Lower lobe of right lung (tissue), 2 donors: ENCODE results near the gene GRAP2. TPM values are rescaled to one million over a fixed set of nuclear protein-coding genes. Genes with fewer than 3 reads are reported as not detected.

Experiments used
- ATAC-seq, 2 donors: fragments of 200-7000 bp; cut with Tn5 transposase; one replicate each; pipeline ENCODE4 v1.9.1; 2020 to 2022; ENCODE audit warnings: mild to moderate bottlenecking in 2 of 2, moderate library complexity in 2 of 2
- DNase-seq: peaks from one replicate; pipeline ENCODE4 v3.0.0-alpha.2; 2020
- H3K27ac ChIP-seq: fragments of 200-600 bp; one replicate; pipeline ENCODE4 v1.8.0; 2022
- H3K27me3 ChIP-seq: fragments of 200-600 bp; one replicate; pipeline ENCODE4 v1.8.0; 2022; ENCODE audit warnings: low read depth
- H3K36me3 ChIP-seq: fragments of 200-600 bp; one replicate; pipeline ENCODE4 v1.8.0; 2022; ENCODE audit warnings: mild to moderate bottlenecking
- H3K4me1 ChIP-seq: fragments of 200-600 bp; one replicate; pipeline ENCODE4 v1.8.0; 2022
- H3K4me3 ChIP-seq: fragments of 200-600 bp; one replicate; pipeline ENCODE4 v1.8.0; 2022; ENCODE audit warnings: mild to moderate bottlenecking
- H3K9me3 ChIP-seq: fragments of 200-600 bp; one replicate; pipeline ENCODE4 v1.8.0; 2022
- intact Hi-C: fragments of 100-400 bp; cut with DNase I; formaldehyde crosslinking; loops from one replicate; pipeline ENCODE4 v1.11.0; 2022
- total RNA-seq: library from RNA; stranded (reverse); fragmentation: NEBNext Ultra II Directional; extraction: Animal tissue kit (Norgen Biotek cat#: 25700); gene quantifications from one replicate; pipeline ENCODE4 v1.2.1, GENCODE V29; 2021
- TF ChIP-seq, protein P1 (sequence below): fragments of 200-600 bp; IDR thresholded peaks from one replicate; pipeline ENCODE4 v1.8.0; 2022; ENCODE audit warnings: antibody characterized with exemption, mild to moderate bottlenecking
- donor health status: DM: no; HTN: yes; CAD: no; lungs with severe emphysema.

The GRAP2 gene
- total RNA-seq, 1 donor from 2014 or later: 9.5 TPM

- intact Hi-C loops: no loop called here
- DNase-seq: peak; percentile 58
- ATAC-seq: peak; percentile 46 to 70
These were observed 107.2 kb downstream of the GRAP2 start for GRCh38 chr22:40007853-40008710.

DNA sequence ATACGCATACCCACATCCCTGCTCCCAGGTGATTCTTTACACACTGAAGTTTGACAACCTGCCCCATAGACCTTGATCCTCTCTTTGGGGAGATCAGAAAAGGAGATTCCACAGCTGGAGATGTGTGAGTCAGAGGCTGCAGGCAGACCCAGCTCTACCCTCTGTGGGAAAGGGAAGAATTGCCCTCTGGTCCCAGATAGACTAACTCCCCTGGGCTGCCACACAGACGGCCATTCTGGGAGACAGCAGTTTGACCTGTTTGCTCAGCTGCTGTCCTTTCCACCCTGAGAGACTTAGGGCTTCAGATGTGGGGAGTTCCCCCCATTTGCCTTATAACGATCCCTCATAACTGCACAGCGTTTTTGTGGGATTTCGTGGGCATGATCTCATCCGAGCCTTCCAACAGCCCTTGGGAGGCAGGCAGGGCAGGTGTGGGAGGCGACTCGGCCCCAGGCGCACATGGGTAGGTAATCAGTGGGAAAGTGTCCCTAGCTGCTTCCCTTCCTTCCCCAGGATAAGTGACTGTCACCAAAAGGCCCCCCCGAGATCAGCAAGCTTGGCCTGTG, 107.9 kb downstream of the GRAP2 start:
- TF ChIP-seq, protein P1, sequence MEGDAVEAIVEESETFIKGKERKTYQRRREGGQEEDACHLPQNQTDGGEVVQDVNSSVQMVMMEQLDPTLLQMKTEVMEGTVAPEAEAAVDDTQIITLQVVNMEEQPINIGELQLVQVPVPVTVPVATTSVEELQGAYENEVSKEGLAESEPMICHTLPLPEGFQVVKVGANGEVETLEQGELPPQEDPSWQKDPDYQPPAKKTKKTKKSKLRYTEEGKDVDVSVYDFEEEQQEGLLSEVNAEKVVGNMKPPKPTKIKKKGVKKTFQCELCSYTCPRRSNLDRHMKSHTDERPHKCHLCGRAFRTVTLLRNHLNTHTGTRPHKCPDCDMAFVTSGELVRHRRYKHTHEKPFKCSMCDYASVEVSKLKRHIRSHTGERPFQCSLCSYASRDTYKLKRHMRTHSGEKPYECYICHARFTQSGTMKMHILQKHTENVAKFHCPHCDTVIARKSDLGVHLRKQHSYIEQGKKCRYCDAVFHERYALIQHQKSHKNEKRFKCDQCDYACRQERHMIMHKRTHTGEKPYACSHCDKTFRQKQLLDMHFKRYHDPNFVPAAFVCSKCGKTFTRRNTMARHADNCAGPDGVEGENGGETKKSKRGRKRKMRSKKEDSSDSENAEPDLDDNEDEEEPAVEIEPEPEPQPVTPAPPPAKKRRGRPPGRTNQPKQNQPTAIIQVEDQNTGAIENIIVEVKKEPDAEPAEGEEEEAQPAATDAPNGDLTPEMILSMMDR: no peak
- Histone ChIP-seq H3K36me3 (no peaks in the 10 kb centered on the region), H3K4me3 (no peak overlapping the region), H3K27ac (no peak overlapping the region), H3K27me3 (peaks cover 36% of the 10 kb centered on the region), H3K9me3 (no peaks in the 10 kb centered on the region), H3K4me1 (no peaks in the 10 kb centered on the region)
- intact Hi-C loops: no loop called here
- no peak for ATAC-seq
- peak; percentile 14 for DNase-seq

More at GRCh38 chr22:40007853-40008710, 107.2 kb downstream of the GRAP2 start:
- TF ChIP-seq, protein P1: no peak
- H3K36me3 ChIP-seq: no peaks in the 10 kb centered on the region
- H3K27me3 ChIP-seq: peaks cover 39% of the 10 kb centered on the region
- no peaks in the 10 kb centered on the region for H3K9me3 ChIP-seq
- no peak overlapping the region for H3K4me3 ChIP-seq
- no peak overlapping the region for H3K27ac ChIP-seq
- no peaks in the 10 kb centered on the region for H3K4me1 ChIP-seq

GRCh38 chr22:40009292-40009774, 108.4 kb downstream of the GRAP2 start:
- Histone ChIP-seq H3K36me3 (no peaks in the 10 kb centered on the region), H3K4me1 (no peaks in the 10 kb centered on the region), H3K9me3 (no peaks in the 10 kb centered on the region), H3K4me3 (no peak overlapping the region), H3K27ac (no peak overlapping the region), H3K27me3 (peaks cover 36% of the 10 kb centered on the region)
- TF ChIP-seq, protein P1: no peak
- ATAC-seq (no peak), DNase-seq (peak; percentile 36)
- intact Hi-C loops: no loop called here

GRCh38 chr22:40009951-40010671, 109.2 kb downstream of the GRAP2 start:
- Histone ChIP-seq H3K4me1 (no peaks in the 10 kb centered on the region), H3K9me3 (no peaks in the 10 kb centered on the region), H3K4me3 (no peak overlapping the region), H3K27ac (no peak overlapping the region), H3K27me3 (peaks cover 36% of the 10 kb centered on the region), H3K36me3 (no peaks in the 10 kb centered on the region)
- DNase-seq: peak; percentile 19
- TF ChIP-seq, protein P1: no peak
- no peak for ATAC-seq
- intact Hi-C loops: no loop called here

- Histone ChIP-seq H3K4me1 (no peaks in the 10 kb centered on the region), H3K4me3 (no peak overlapping the region), H3K27ac (no peak overlapping the region), H3K9me3 (no peaks in the 10 kb centered on the region), H3K36me3 (no peaks in the 10 kb centered on the region), H3K27me3 (peaks cover 36% of the 10 kb centered on the region)
- DNase-seq: no peak
- intact Hi-C loops: no loop called here
- no peak for ATAC-seq
- TF ChIP-seq, protein P1: no peak
These were observed 109.9 kb downstream of the GRAP2 start for GRCh38 chr22:40010746-40011145.
